Panc1 (cell line): Measurements from ENCODE around the gene FAM149B1. TPM values are rescaled to one million over a fixed set of nuclear protein-coding genes. Genes with fewer than 3 reads are reported as not detected.

Experiments
- ATAC-seq: fragments of 200-7000 bp; cut with Tn5 transposase; 2 replicates; pipeline ENCODE4 v1.9.1; 2020; ENCODE audit warnings: mild to moderate bottlenecking, moderate library complexity
- BruUV-seq: library from RNA; stranded (reverse); fragments of 400-500 nt; replicated peaks from 2 replicates; lab custom pipeline; 2021; lab: Mats Ljungman, UMichigan
- CTCF ChIA-PET: fragments of 300-600 bp; sonication (Branson Sonifier 250); formaldehyde crosslinking; loops from one replicate; lab custom pipeline; 2022; ENCODE audit warnings: antibody characterized with exemption; lab: Charles Lee
- POLR2A ChIA-PET: fragments of 300-600 bp; sonication (Branson Sonifier 250); formaldehyde crosslinking; loops from one replicate; lab custom pipeline; 2022; ENCODE audit warnings: antibody characterized with exemption; lab: Charles Lee
- DNase-seq: peaks from one replicate; pipeline ENCODE4 v3.0.0-alpha.2; 2010; ENCODE audit warnings: low read depth, low spot score
- H3K27ac ChIP-seq: 2 replicates; pipeline ENCODE4 v1.5.1; 2011; ENCODE audit warnings: mild to moderate bottlenecking, low read length, inconsistent platforms
- H3K27me3 ChIP-seq: fragments of 200-500 bp; sonication (Bioruptor generic); 2 replicates; pipeline ENCODE4 v1.6.0; 2014; ENCODE audit warnings: low read length, inconsistent platforms; ENCODE audit not compliant: control insufficient read depth, insufficient read depth
- H3K36me3 ChIP-seq: fragments of 200-500 bp; sonication (Bioruptor generic); 2 replicates; pipeline ENCODE4 v1.5.1; 2014; ENCODE audit warnings: inconsistent platforms, mild to moderate bottlenecking, low read length, moderate library complexity; ENCODE audit not compliant: control insufficient read depth, insufficient read depth
- H3K4me1 ChIP-seq: 2 replicates; pipeline ENCODE4 v1.5.1; 2011; ENCODE audit warnings: inconsistent platforms, mild to moderate bottlenecking, low read length, moderate library complexity; ENCODE audit not compliant: control insufficient read depth, insufficient read depth
- H3K4me3 ChIP-seq, 2 experiments: 2 replicates each; pipeline ENCODE4 v1.5.1; 2011 to 2012; ENCODE audit warnings: low read depth in 2 of 2, low read length in 2 of 2, mild to moderate bottlenecking in 2 of 2, inconsistent platforms in 1 of 2, moderate library complexity in 1 of 2
- H3K9me3 ChIP-seq: fragments of 200-500 bp; sonication (Bioruptor generic); 2 replicates; pipeline ENCODE4 v1.5.1; 2014; ENCODE audit warnings: low read depth, mild to moderate bottlenecking, inconsistent platforms, low read length, moderate library complexity; ENCODE audit not compliant: control insufficient read depth, insufficient read depth
- POLR2AphosphoS5 ChIP-seq: IDR thresholded peaks from 2 replicates; pipeline ENCODE4 v1.6.1; 2012; ENCODE audit warnings: mild to moderate bottlenecking, low read depth, low read length, moderate library complexity
- SIN3A ChIP-seq: IDR thresholded peaks from 2 replicates; pipeline ENCODE4 v1.6.1; 2012; ENCODE audit warnings: low read depth, mild to moderate bottlenecking, low read length, moderate library complexity, borderline replicate concordance; ENCODE audit not compliant: insufficient read depth
- TCF7L2 ChIP-seq: IDR thresholded peaks from 2 replicates; pipeline ENCODE4 v1.6.1; 2011; ENCODE audit warnings: mild to moderate bottlenecking, low read depth, low read length, inconsistent platforms
- in situ Hi-C: cut with HindIII; loops from 2 replicates; pipeline ENCODE4 v1.10.0; 2016; ENCODE audit warnings: low sequenced_read_pairs, low pct_unique_long_range_greater_than_20kb
- intact Hi-C: fragments of 100-400 bp; cut with micrococcal nuclease; formaldehyde crosslinking; loops from one replicate; pipeline ENCODE4 v1.10.0; 2022; ENCODE audit not compliant: unreplicated experiment
- total RNA-seq: library from RNA; stranded (reverse); gene quantifications from one replicate; pipeline ENCODE4 v1.2.1, GENCODE V29; 2021; ENCODE audit not compliant: unreplicated experiment
- TF ChIP-seq, protein P1 (sequence below), 2 experiments: IDR thresholded peaks; 2 replicates each; pipeline ENCODE4 v1.6.1; 2011 to 2012; ENCODE audit warnings: low read depth in 2 of 2, control low read depth in 1 of 2, low read length in 1 of 2, mild to moderate bottlenecking in 1 of 2, moderate library complexity in 1 of 2; ENCODE audit not compliant: insufficient read depth in 1 of 2
- TF ChIP-seq, protein P2 (sequence below): fragments of 450-650 bp; IDR thresholded peaks from 2 replicates; pipeline ENCODE4 v1.5.1; 2017; ENCODE audit warnings: mild to moderate bottlenecking

The FAM149B1 gene
- total RNA-seq, 1 experiment from 2014 or later: 20.8 TPM

DNA sequence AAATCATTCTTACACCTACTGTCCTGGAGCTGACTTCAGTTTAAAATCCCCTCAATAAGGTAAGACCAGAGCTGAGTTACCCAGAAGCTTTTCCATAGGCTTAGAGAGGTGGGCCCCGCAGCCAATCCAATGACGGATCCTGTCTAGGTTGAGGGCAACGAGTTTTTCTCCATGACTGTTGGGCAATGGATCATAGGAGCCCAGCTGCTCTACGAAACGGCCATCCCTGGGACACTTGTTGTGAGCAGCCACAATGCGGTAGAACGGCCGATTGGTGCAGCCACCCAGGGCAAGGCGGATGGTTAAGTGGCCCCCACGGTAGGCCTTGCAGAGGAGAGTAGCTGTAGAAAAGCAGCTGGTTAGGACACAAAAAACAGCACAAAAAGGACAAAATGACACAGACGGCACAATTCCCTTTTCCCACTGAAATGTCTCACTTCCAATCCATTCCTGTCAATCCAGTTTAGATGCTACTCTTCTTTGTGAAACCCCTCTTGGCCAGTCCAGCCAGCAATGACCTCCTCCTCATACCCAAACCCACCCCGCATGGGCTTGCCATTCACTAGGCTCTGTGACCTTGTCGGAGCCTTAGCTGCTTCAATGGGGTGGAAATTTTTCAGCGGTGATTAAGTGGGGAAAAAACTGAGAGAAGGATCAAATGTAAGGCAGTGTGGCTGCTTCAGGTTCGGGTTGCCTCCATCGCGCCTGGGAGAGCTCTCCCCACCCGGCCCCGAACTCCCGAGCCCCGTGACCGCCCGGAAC is 83.9 kb downstream of the FAM149B1 start:
- Histone ChIP-seq H3K36me3 (peaks cover 10% of the 10 kb centered on the region; the same call in 1 of the 2 replicates), H3K4me3 (peak overlapping the region; percentile 96 to 100), H3K9me3 (no peaks in the 10 kb centered on the region), H3K27ac (peak overlapping the region; percentile 99), H3K4me1 (peaks cover 34% of the 10 kb centered on the region), H3K27me3 (no peaks in the 10 kb centered on the region)
- intact Hi-C loops (no loop called here), in situ Hi-C loops (no loop called here)
- TSS peak; percentile 93 for BruUV-seq
- TF ChIP-seq, protein P1, sequence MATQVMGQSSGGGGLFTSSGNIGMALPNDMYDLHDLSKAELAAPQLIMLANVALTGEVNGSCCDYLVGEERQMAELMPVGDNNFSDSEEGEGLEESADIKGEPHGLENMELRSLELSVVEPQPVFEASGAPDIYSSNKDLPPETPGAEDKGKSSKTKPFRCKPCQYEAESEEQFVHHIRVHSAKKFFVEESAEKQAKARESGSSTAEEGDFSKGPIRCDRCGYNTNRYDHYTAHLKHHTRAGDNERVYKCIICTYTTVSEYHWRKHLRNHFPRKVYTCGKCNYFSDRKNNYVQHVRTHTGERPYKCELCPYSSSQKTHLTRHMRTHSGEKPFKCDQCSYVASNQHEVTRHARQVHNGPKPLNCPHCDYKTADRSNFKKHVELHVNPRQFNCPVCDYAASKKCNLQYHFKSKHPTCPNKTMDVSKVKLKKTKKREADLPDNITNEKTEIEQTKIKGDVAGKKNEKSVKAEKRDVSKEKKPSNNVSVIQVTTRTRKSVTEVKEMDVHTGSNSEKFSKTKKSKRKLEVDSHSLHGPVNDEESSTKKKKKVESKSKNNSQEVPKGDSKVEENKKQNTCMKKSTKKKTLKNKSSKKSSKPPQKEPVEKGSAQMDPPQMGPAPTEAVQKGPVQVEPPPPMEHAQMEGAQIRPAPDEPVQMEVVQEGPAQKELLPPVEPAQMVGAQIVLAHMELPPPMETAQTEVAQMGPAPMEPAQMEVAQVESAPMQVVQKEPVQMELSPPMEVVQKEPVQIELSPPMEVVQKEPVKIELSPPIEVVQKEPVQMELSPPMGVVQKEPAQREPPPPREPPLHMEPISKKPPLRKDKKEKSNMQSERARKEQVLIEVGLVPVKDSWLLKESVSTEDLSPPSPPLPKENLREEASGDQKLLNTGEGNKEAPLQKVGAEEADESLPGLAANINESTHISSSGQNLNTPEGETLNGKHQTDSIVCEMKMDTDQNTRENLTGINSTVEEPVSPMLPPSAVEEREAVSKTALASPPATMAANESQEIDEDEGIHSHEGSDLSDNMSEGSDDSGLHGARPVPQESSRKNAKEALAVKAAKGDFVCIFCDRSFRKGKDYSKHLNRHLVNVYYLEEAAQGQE (IDR thresholded peaks at IDR 0.05; ENCODE audit: insufficient read depth in 1 of 2, low read depth in 2 of 2, low read length in 1 of 2): no peak
- TF ChIP-seq, protein P2, sequence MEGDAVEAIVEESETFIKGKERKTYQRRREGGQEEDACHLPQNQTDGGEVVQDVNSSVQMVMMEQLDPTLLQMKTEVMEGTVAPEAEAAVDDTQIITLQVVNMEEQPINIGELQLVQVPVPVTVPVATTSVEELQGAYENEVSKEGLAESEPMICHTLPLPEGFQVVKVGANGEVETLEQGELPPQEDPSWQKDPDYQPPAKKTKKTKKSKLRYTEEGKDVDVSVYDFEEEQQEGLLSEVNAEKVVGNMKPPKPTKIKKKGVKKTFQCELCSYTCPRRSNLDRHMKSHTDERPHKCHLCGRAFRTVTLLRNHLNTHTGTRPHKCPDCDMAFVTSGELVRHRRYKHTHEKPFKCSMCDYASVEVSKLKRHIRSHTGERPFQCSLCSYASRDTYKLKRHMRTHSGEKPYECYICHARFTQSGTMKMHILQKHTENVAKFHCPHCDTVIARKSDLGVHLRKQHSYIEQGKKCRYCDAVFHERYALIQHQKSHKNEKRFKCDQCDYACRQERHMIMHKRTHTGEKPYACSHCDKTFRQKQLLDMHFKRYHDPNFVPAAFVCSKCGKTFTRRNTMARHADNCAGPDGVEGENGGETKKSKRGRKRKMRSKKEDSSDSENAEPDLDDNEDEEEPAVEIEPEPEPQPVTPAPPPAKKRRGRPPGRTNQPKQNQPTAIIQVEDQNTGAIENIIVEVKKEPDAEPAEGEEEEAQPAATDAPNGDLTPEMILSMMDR: no peak
- no peak for TF ChIP-seq POLR2AphosphoS5
- no peak for TF ChIP-seq SIN3A
- TF ChIP-seq TCF7L2: no peak
- DNase-seq (no peak), ATAC-seq (peak; percentile 4)
- ChIA-PET CTCF (interaction anchor here (0.7 kb wide), 1 partner anchor 12 kb away, joined by 3 read pairs; no protein-coding TSS in a partner anchor), POLR2A (interaction anchor here (0.5 to 0.7 kb wide), 4 partner anchors 24 to 378 kb away, joined by 3 to 6 read pairs (median 4); partner anchors contain the start of gene P4HA1)

DNA sequence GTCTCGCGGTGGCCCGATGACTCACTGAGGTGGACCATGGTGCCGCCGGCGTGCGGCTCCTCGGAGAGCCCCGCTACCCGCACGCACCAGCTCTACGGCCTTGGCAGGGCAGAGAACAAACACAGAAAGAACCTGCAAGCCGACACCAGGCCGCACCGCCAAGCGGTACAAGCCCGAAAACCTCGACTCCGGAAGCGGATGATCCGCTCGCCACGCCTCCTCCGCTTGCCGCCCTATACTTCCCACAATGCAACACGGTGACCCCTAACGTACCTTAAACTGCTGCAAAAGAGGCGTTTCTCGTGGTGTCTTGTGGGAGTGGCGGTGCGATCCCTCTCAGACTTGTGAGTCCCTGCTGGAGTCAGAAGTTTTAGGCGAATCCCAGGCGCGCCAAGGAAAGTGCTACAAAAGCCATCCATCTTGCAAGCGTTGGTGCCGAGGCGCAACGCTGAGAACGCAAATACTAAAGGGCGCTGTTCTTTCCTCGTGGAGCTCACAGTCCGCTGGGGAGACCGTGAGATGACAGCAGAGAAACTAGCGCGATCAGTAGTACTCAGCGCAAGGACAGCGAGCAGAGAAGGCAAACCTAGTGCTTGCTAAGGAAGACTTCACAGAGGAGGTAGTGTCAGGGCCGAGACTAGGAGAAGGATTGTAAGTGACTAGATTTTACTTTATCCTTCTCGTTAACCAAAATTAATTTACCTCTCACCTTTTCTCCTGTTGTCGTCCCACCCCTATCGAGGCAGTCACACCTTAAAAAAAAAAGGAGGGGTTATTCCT is 84.7 kb downstream of the FAM149B1 start, which contains the start of gene MRPS16:
TSS of gene MRPS16 (minus strand) at position 200 of the 780 bp plus-strand sequence. CDS start at position 38, 162 bp downstream.
- CTCF ChIA-PET: interaction anchor here (0.6 to 0.7 kb wide), 2 partner anchors 12 to 82 kb away, joined by 3 to 10 read pairs; no protein-coding TSS in a partner anchor
- in situ Hi-C loops: no loop called here

More for the DNA sequence above, 84.7 kb downstream of the FAM149B1 start, which contains the start of gene MRPS16:
- Histone ChIP-seq H3K27ac (peak within 1 kb of the TSS; percentile 99), H3K9me3 (no peaks in the 10 kb centered on the region), H3K4me1 (peaks cover 31% of the 10 kb centered on the region), H3K4me3 (peak within 1 kb of the TSS; percentile 96 to 100), H3K27me3 (no peaks in the 10 kb centered on the region), H3K36me3 (peaks cover 10% of the 10 kb centered on the region; the same call in 1 of the 2 replicates)
- TF ChIP-seq SIN3A: peak; percentile 84; the same call in 1 of the 2 replicates
- TF ChIP-seq, protein P2: no peak
- no peak for TF ChIP-seq TCF7L2
- TF ChIP-seq, protein P1 (IDR thresholded peaks at IDR 0.05; ENCODE audit: insufficient read depth in 1 of 2, low read depth in 2 of 2, low read length in 1 of 2): 0 out of 4 replicates have a peak, but pooled peaks have one; percentile 20
- peak; percentile 99 for TF ChIP-seq POLR2AphosphoS5
- intact Hi-C loops: no loop called here
- TSS peak; percentile 94 for BruUV-seq
- DNase-seq (peak; percentile 88), ATAC-seq (peak; percentile 95)
- POLR2A ChIA-PET: interaction anchor here (0.5 to 0.7 kb wide), 5 partner anchors 25 to 378 kb away, joined by 3 to 5 read pairs (median 4); partner anchors contain the start of gene P4HA1
